HG03565 (cell line): ENCODE measurements around the gene SLC26A1.
A peak's percentile ranks its signal among the peaks of the same experiment; 100 is the strongest.

Source experiments
- ATAC-seq: cut with Tn5 transposase; IDR thresholded peaks from one replicate; pipeline ENCODE4 v1.9.1; 2021; ENCODE audit warnings: mild to moderate bottlenecking, moderate library complexity; ENCODE audit not compliant: unreplicated experiment

The SLC26A1 gene

GRCh38 chr4:1028574-1029220 lies 35.5 kb upstream of the SLC26A1 start:
- no peak for ATAC-seq

DNA sequence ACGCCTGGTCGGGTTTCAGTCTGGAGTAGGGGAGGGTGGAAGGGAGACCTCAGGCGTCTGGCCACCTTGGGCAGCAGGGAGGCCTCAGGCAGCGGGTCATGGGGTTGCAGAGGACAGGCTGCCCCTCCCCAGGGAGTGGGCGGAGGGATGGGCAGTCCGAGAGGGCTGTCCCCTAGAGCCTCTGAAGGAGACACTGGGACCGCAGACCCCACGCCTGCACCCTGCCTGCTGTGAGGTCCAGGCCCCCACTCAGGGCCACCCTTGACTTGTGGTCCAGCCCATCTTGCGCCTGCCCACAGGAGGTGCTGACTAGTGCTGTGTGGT lies 34.7 kb upstream of the SLC26A1 start:
- no peak for ATAC-seq

DNA sequence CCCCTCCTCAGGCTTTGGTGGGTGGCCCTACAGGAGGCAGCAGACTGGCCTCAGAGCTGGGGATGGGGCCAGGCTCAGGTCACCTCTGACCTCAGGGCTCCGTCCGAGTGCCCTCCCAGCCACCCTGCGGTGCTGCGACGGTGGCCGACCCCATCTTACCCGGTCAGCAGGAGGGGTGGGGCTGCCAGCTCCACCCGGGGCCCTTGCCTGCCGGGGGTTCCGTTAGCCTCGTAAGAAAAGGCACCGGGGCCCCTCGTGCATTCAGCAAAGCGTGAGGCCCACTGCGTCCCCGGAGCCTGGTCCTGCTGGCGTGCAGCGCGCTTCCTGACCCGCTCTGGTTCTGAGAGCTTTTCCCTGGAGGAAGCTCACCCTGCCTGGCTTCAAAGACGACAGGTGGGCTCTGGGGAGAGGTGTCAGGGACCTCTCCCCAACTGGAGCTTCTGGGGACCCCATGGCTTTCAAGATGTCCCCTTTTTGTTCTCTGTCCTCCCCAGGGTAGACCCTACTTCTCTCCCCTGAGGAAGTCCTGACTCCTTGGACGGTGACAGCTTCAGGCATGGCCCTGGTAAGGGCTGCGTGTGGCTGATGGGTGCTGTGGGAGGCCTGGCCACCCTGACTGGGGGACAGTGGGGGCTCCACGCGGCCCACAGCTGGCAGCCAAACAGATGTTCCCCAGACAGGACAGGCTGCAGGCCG lies 34.2 kb upstream of the SLC26A1 start:
- ATAC-seq: no peak

DNA sequence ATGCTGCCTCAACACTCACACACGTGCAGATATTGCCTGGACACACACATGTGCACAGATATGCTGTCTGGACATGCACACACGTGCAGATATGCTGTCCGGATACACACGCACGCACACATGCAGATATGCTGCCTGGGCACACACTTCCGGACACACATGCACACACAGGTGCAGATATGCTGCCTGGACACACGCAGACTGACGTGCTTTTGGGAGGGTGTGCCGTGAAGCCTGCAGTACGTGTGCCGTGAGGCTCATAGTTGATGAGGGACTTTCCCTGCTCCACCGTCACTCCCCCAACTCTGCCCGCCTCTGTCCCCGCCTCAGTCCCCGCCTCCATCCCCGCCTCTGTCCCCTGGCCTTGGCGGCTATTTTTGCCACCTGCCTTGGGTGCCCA lies 32.9 kb upstream of the SLC26A1 start:
- no peak for ATAC-seq

DNA sequence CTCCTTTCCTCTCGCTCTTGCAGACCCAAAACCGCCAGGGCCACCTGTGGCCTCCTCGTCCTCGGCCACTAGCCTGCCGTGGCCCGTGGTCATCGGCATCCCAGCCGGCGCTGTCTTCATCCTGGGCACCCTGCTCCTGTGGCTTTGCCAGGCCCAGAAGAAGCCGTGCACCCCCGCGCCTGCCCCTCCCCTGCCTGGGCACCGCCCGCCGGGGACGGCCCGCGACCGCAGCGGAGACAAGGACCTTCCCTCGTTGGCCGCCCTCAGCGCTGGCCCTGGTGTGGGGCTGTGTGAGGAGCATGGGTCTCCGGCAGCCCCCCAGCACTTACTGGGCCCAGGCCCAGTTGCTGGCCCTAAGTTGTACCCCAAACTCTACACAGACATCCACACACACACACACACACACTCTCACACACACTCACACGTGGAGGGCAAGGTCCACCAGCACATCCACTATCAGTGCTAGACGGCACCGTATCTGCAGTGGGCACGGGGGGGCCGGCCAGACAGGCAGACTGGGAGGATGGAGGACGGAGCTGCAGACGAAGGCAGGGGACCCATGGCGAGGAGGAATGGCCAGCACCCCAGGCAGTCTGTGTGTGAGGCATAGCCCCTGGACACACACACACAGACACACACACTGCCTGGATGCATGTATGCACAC lies 31.8 kb upstream of the SLC26A1 start:
- no peak for ATAC-seq

GRCh38 chr4:1023895-1024740 lies 30.9 kb upstream of the SLC26A1 start:
- no peak for ATAC-seq

DNA sequence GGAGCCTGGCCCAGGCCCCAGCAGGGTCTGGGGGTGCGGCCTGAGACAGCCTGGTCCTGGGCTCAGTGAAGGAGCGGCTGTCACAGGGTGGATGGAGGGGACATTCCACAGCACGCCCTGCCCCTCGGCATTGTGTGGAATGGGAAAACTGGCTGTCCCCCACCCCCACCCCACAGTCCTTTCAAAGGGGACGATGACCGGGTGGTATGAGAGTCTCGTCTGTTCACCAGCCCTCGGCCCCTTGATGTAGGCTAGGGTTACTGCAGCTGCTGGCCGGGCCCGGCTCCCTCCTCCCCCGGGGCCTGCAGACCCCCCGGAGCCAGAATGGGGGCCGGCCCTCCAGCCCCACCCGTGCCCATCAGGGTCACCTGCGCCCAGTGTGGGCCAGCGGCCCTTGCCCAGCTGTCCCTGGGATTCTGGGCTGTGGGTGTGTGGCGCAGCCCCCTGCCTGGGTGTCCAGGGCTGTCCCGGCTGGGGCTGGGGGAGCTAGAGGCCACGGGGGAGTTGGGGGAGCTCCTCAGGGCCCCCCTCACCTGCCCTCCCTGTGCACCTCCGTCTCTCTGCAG lies 30.0 kb upstream of the SLC26A1 start:
- no peak for ATAC-seq

GRCh38 chr4:1022739-1023066 lies 29.5 kb upstream of the SLC26A1 start:
- ATAC-seq: no peak

- ATAC-seq: no peak
Observed at GRCh38 chr4:1022051-1022738, 29.0 kb upstream of the SLC26A1 start.

DNA sequence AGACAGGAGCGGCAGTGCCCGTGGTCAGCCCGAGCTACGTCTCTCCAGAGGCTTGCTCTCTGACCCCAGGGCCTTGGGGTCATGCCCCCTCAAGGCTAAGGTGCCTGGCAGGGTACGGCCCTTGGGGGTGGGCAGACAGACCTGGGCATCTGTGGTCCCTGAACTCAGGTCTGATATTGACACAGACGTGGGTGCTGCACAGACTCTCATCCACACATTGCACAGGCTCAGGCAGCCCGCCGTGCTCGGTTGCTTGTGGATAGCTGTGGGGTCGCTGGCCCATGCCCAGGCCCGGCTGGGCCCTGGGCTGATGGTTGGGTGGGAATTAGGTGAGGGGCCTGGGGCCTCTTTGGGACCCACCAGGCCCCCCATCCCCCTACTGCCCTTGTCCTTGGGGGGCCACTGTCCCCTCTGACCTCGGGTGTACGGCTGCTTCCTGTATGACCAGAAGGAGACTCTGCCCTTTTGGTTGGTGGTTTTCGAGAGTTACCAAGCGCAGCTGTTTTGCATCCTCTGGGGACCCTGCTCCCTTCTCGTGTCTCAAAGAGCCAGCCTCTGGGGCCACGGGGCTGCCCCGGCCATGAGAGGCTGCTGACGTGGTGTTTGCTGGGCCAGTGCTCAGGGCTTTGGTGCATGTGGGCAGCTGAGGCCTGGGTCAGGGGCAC lies 28.3 kb upstream of the SLC26A1 start:
- peak; percentile 69 for ATAC-seq

- ATAC-seq: no peak
Observed at GRCh38 chr4:1019729-1020470, 26.7 kb upstream of the SLC26A1 start.

DNA sequence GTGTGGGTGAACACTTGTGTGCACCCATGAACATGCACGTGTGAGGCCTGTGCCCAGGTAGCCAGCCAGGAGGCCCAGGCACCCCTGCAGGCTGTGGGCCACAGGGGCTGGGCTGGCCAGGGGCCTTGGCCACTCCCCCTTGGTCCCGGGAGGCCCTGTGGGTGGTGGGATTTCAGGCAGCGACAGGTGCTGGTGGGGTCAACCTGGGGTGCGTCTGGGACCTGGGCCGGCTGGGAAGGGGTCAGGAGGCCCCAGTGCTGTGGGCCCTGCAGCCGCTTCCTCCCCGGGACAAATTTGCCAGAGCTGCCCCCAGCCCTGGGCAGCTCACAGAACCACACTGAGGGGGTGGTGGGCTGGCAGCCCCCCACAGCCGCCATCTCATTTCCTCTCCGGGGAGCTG lies 26.1 kb upstream of the SLC26A1 start:
- ATAC-seq: no peak

GRCh38 chr4:1018147-1019020 lies 25.2 kb upstream of the SLC26A1 start:
- ATAC-seq: no peak

DNA sequence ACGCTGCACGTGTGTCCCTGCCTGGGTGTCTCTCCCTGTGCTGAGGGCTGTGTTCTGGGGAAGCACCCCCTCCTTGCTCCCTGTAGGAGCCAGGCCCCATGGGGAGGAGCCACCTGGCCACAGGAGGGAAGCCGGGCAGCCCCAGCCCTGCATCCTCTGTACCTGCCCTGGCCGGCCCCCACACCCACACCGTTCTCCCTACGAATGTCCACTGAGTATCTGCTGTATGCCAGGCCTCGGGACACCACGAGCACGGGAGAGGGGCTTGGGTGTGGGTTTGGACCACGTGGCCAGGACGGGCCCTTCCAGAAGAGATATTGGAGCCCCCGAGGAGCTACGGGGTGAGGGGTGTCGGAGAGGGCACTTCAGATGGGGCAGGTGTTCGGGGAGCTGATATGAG lies 24.5 kb upstream of the SLC26A1 start:
- no peak for ATAC-seq

DNA sequence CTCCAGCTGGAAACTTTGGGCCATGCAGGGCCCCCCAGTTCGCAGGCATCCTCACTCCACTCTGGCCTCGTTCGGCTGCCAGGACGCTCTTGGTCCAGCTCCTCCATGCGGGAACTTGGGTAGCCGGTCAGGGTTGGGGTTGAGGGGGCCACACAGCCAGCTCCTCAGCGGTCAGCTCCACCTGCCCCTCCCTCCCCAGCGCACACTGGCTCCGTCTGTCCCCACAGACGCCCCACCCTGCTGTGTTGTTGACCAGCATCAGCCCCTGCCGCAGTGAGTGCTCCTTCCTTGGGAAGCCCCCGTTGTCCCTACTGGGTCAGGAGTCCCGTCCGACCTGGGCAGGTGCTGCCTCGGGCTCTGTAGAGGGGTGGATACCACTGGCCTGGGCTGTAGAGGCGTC lies 24.0 kb upstream of the SLC26A1 start:
- no peak for ATAC-seq

GRCh38 chr4:1015746-1016145 lies 22.5 kb upstream of the SLC26A1 start:
- ATAC-seq: no peak

GRCh38 chr4:1015179-1015578 lies 22.0 kb upstream of the SLC26A1 start:
- no peak for ATAC-seq

DNA sequence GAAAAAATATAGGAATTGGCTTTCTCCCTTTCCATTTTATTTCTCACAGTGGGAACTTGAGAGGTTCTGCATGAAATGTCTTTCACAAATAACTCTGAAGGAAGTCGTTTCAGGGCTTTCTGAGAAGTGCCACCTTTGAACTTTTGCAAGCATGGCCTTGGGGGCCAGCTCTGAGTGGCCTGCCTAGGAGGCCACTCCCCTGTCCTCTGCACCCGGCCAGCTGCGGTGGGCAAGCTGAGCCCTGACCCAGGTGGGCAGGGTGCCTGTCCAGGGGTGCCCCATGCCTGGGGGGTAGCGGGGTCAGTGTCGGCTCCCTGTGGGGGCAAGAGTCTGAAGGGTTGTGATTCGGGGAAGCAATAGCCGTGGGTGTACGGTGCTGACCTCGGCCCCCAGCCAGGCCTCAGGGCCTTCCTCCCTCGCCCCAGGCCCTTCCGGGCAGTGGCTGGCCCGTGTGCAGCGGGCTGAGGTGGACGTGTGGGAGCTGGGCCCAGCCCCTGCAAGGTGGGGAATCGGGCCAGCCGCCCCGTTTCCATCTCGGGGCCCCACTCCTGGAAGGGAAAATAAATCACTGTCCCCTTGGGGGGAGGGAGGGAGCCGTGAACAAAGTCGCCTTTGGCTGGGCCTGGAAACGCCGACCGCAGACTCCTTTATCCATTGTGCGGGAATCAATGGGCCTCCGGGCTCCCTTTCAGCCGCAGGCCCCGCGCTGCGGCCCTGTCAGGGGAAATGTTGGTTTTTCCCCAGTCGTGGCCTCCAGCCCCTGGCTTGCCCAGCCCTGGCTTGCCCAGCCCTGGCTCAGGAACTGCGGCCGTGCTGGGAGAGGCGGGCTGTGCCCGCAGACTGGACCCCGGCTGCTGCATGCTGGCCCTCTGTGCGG lies 21.3 kb upstream of the SLC26A1 start:
- ATAC-seq: no peak
